C4-2B (cell line): ENCODE measurements around the gene FANCG.

ENCODE experiments used
- ZFX ChIP-seq: fragments of 450-650 bp; IDR thresholded peaks from 2 replicates; pipeline ENCODE4 v1.6.1; 2017
- TF ChIP-seq, protein P1 (sequence below): fragments of 450-650 bp; conservative IDR thresholded peaks from 2 replicates; pipeline ENCODE4 v1.5.1; 2017; ENCODE audit warnings: mild to moderate bottlenecking

DNA sequence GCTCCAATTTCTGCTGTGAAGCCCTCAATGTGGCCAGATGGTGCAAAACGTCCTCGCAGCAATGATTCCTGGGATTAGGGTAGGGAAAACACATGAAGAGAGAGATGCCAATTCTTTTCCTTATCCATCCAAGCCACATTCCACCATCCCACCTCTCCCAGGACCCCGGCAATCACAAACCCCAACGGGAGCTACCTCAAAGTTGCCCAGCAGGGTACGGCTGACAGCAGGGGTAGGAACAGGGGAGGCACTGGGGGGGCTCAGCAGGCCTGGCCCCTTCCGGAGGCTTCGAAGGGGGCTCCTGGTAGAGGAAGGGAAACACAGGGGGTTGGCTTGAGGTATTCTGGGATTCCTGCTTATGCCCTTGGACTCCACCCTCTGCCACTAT is 26.6 kb upstream of the FANCG start:
- TF ChIP-seq, protein P1, sequence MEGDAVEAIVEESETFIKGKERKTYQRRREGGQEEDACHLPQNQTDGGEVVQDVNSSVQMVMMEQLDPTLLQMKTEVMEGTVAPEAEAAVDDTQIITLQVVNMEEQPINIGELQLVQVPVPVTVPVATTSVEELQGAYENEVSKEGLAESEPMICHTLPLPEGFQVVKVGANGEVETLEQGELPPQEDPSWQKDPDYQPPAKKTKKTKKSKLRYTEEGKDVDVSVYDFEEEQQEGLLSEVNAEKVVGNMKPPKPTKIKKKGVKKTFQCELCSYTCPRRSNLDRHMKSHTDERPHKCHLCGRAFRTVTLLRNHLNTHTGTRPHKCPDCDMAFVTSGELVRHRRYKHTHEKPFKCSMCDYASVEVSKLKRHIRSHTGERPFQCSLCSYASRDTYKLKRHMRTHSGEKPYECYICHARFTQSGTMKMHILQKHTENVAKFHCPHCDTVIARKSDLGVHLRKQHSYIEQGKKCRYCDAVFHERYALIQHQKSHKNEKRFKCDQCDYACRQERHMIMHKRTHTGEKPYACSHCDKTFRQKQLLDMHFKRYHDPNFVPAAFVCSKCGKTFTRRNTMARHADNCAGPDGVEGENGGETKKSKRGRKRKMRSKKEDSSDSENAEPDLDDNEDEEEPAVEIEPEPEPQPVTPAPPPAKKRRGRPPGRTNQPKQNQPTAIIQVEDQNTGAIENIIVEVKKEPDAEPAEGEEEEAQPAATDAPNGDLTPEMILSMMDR, result no peak
- no peak for TF ChIP-seq ZFX
